Tongue (tissue), 2 donors: ENCODE measurements around the gene IL20RB. TPM values are rescaled to one million over a fixed set of nuclear protein-coding genes. Genes with fewer than 3 reads are reported as not detected.
"Not testable (repeated sequence)": the region's sequence is repeated elsewhere in the genome, so short reads cannot be mapped to it uniquely, and the experiment has no call there.

Experiments
- DNase-seq: peaks from one replicate; pipeline ENCODE4 v3.0.0-alpha.2; 2015
- total RNA-seq: library from RNA; depleted of rRNA; stranded (reverse); fragments of >200 nt; gene quantifications from one replicate; pipeline ENCODE4 v1.2.3, GENCODE V29; 2014

The IL20RB gene
- total RNA-seq, 1 donor from 2014 or later: 5.4 TPM

DNA sequence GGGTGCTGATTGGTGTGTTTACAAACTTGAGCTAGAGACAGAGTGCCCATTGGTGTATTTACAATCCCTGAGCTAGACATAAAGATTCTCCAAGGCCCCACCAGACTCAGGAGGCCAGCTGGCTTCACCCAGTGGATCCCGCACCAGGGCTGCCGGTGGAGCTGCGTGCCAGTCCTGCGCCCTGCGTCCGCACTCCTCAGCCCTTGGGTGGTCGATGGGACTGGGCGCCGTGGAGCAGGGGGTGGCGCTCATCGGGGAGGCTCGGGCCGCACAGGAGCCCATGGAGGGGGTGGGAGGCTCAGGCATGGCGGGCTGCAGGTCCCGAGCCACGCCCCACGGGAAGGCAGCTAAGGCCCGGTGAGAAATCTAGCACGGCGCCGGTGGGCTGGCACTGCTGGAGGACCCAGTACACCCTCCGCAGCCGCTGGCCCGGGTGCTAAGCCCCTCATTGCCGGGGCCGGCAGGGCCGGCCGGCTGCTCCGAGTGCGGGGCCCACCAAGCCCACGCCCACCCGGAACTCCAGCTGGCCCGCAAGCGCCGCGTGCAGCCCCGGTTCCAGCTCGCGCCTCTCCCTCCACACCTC, 29.7 kb downstream of the IL20RB start:
- DNase-seq: not testable (repeated sequence)

DNA sequence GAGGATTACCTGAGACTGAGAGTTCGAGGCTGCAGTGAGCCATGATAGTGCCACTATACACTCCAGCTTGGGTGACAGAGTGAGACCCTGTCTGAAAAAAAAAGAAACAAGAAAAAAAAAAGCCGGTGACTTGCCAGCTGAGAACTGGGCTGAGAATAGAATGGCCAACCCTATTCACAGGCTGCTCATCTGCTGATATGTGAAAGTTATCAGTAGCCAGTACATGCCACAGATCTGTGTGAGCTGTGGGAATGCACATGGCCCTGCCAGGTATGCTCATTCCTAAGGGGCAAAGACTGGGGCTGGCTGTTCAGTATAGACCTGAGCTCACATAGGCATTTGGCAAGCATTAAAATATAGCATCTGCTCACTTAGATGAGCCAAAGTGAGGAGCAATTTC, 30.9 kb downstream of the IL20RB start:
- no peak for DNase-seq

DNA sequence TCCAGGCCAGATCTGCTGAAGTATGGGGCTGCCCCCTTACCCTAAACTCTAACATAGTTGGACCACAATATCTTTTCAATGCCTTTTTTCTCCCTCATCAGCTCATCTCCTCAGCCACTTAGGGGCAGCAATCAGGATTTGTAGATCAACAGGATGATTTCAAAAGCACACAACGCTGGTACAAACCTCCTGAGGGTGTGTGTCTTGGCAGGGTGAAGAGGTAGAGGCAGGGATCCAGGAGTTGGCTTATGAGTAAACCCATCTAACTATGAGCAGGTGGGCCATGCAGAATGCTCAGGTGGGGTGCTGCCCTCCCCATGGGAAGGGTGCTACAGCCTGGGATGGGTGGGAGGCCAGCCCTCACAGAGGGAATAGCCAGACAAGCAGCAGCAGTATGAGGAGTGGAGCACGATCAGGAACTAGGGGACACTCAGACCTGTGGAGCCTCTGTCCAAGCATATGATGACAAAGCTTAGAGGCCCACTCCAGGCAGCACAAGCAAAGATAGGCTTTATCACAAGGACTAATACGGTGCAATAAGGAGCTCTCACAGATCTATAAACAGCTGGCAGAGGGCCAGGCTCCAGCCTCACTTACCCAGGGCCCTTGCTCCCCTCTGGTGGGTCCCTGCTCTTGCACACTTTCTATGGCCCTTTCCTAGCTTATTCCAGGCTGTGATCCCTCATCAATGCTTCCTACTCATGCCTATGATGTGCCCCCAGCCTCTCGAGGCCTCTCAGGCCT, 32.2 kb downstream of the IL20RB start:
- DNase-seq: no peak

- DNase-seq: no peak
Measured at GRCh38 chr3:136990826-136991225, 33.0 kb downstream of the IL20RB start.

DNA sequence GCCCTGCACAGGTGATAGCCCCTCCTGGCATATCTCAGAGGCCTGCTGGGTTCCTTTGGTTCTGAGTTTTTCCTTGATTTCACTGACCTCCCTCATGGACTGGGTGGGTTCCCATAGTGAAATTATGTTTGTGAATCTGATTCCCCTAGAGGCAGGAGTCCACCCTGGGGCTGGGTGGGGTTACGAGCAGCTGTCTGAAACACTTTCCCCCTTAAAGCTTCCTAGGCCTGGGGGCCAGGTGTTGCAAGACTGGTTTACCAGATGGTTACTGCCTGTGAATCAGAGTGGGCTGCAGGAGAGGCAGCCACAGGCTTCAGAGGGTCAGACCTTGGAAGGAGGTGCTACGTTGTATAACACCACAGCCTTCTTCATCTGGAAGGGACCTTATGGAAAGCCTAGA, 34.3 kb downstream of the IL20RB start:
- DNase-seq: no peak

- DNase-seq: peak; percentile 64
Measured at GRCh38 chr3:136994772-136995516, 37.2 kb downstream of the IL20RB start.

DNA sequence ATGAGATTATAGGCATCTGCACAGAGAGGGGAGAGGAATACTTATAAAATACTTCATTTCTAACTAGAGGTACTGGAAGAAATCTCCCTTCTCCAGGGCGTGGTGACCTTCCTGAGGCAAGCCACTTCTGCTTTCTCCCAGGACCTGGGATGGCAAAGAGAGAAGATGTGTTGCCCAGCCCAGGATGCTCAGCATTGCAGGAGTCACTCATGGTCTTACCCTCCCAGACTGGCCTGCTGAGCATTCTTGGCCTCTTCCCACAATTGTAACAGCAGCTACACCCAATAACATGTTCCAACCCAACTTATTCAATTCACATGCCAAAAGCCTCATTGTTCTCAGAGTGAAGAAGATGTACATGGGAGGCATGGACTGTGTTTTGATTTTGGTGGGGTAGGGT, 37.9 kb downstream of the IL20RB start:
- no peak for DNase-seq

- DNase-seq: no peak
Measured at GRCh38 chr3:137000039-137000438, 42.3 kb downstream of the IL20RB start.

- not testable (repeated sequence) for DNase-seq
Measured at GRCh38 chr3:137007376-137007775, 49.6 kb downstream of the IL20RB start.

GRCh38 chr3:137008131-137008530, 50.3 kb downstream of the IL20RB start:
- DNase-seq: no peak

GRCh38 chr3:137008976-137009375, 51.2 kb downstream of the IL20RB start:
- DNase-seq: no peak

DNA sequence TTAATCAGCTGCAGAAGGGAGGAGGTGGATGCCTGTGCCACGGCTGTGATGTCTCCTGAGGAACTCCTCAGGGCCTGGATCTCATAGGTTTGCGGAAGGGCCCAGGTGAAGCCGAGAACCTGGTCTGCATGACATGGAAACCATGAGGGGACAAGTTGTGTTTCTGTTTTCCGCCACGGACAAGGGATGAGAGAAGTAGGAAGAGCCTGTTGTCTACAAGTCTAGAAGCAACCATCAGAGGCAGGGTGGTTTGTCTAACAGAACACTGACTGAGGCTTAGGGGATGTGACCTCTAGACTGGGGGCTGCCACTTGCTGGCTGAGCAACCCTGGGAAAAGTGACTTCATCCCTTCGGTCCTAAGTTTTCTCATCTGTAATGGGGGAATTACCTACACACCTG, 52.4 kb downstream of the IL20RB start:
- no peak for DNase-seq

- DNase-seq: no peak
Measured at GRCh38 chr3:137011153-137011552, 53.4 kb downstream of the IL20RB start.

GRCh38 chr3:137012097-137012501, 54.3 kb downstream of the IL20RB start:
- peak; percentile 18 for DNase-seq

GRCh38 chr3:137013951-137014688, 56.3 kb downstream of the IL20RB start:
- peak; percentile 96 for DNase-seq

- DNase-seq: not testable (repeated sequence)
Measured at GRCh38 chr3:137017316-137017715, 59.5 kb downstream of the IL20RB start.

DNA sequence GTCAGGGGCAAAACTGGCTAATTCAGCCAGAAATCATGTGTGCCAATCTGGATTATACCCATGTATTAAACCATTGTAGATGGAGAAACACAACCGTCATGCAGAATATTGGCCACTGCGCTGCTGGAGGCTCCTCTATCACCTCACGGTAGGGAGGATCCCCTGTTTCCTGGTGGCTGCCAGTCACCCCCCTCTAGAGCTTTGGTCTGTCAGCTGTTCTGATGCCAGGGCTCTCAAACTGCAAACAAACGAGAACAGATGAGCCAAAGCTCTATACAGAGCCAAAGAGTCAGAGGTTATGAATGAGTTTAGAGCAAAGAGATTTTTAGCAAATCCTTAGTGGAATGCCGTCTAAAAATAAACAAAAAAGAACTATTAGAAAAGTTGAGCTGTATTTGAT, 62.5 kb downstream of the IL20RB start:
- peak; percentile 24 for DNase-seq

- DNase-seq: no peak
Measured at GRCh38 chr3:137020888-137021287, 63.1 kb downstream of the IL20RB start.

- no peak for DNase-seq
Measured at GRCh38 chr3:137024348-137024747, 66.6 kb downstream of the IL20RB start.

GRCh38 chr3:137026701-137027100, 68.9 kb downstream of the IL20RB start:
- peak; percentile 31 for DNase-seq

DNA sequence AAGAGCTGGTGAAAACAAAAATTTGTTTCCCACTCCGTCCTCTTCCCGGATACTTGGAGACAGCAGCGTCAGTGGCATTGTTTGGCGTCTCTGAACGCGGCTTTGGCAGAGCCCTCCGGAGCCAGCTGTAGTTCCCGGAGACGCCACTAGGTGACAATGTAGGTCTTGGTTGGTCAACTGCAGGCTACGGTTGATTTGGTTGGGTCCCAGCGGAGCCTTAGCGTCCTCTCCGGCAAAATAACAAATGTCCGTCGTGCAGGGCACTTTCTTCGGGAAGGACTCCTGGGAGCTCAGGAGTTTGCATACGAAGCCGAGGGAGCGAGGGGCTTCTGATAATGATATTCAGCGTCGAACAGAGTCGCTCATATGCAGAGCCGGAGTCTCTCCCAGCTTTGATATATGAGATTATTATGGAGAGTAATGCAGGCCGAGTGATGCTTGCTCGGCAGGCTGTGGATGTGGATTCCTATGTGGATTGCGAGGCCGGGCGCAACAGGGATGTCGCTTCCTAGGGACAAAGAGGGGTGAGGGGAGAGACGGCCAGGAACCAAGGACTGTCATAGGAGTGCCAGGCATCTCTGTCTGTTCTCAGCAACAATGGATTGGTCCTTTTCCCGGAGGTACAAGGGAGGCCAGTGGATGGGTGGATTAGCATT, 74.8 kb downstream of the IL20RB start:
- DNase-seq: peak; percentile 91

- no peak for DNase-seq
Measured at GRCh38 chr3:137035631-137036030, 77.8 kb downstream of the IL20RB start.
